CD4-positive, alpha-beta T cell treated with Interleukin-17A for 1 hour (primary cell): ENCODE data around the gene MRPL51.
A peak's percentile ranks its signal among the peaks of the same experiment; 100 is the strongest.

Experiments
- DNase-seq: peaks from one replicate; pipeline ENCODE4 v3.0.0-alpha.2; 2020

MRPL51 gene

DNA sequence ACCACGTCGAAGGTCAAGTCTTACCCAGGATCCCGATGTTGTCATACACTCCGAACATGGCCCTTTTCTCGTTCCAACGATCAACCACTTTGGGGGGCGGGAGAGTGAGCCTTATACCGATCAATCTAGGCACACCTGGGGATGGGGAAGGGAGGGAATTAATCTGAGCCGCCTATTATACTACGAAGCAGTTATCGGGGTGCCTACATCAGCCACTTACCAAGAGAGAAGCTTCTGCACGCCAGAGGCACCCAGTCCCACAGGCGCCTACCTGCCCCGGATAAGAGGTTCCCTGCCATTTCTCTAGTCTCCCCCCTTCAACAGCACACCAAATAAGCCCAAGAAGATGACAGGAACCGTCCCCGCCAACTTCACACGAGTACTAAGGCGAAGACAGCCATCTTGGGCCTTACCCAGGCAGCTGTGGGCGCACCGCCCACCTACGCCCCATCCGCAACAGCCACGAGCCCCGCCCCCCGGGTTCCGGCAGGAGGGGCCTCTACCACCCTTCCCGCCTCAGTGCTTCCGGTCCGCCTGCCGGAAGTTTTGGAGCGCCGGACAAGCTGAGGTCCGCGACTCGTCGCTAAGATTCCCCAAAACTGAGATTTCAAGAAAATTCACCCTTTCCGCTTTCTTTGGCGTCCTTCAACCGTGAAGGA is at the start of gene MRPL51:
TSS of gene MRPL51 (minus strand) at position 425 of the 659 bp plus-strand sequence. CDS start at position 299, 126 bp downstream.
- peak; percentile 96 for DNase-seq

DNA sequence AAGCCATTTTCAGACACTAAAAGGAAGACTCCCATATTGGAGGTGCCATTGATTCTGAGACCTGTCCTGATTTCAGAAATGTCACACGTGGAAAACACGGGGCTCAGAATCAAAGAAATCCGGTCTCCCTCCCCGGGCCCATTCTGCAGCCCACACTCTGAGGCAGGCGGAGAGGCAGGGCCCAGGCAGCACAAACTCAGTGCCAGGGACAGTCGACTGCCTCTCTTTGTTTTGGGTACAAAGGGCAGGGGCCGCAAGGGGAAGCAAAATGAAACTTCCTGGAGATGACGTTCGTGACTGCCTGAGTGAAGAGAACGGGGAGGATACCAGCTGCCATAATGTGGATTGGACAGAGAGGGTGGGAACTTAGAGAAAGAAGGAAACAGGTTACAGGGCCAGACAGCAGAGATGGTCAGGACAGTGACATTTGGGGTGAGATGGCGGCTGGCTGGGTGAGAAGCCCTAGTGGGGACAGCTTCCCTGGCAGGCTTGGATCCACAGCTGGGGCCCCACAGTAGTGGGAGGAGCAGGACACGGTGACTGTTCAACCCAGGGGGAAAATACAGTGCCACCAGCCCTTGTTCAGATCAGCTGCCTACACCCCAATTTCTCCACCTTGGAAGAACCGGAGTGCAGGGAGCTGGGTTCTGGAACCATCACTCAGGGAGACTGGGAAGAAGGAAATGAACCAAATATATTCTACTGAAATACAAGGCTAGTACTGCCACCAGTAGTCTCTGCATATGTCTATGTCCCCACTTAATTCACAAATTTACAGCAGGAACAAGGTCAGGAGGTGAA is 49.3 kb upstream of the MRPL51 start:
- no peak for DNase-seq

DNA sequence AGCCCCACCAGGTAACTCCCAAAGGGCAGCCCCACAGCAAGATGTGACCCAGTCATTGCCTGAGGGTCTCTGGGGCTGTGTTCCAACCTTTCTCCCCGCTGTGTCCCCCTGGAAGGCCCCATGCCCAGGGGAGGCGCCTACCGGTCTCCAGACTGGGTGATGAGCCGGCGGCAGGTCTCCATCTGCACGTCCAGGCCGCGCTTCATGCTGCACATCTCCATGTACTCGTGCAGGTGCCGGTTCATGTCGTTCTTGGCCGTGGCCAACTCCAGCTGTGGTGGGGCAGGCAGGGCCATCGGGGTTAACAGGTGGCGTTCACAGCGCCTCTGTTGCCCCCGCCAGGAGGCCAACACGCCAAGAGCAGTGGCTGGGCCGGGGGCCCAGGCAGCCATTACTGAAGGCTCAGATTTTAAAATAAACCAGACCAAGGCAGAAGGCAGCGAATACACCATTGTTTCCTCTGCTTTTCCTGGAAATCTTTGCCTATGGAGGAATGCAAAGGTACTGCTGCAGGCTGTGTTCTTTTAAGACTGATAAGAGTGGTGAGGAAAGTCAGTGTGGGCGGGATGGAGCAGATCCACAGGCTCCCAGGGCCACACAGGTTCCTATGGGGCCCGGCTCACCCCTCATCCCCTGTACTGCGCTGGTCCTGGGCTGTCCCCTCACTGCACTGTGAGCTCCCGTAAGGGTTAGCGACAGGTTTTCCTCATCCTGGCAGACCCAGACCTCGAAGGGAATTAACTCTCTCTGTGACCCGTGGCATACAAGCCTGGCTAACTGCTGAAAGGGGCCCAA is 48.5 kb upstream of the MRPL51 start:
- DNase-seq = no peak

DNA sequence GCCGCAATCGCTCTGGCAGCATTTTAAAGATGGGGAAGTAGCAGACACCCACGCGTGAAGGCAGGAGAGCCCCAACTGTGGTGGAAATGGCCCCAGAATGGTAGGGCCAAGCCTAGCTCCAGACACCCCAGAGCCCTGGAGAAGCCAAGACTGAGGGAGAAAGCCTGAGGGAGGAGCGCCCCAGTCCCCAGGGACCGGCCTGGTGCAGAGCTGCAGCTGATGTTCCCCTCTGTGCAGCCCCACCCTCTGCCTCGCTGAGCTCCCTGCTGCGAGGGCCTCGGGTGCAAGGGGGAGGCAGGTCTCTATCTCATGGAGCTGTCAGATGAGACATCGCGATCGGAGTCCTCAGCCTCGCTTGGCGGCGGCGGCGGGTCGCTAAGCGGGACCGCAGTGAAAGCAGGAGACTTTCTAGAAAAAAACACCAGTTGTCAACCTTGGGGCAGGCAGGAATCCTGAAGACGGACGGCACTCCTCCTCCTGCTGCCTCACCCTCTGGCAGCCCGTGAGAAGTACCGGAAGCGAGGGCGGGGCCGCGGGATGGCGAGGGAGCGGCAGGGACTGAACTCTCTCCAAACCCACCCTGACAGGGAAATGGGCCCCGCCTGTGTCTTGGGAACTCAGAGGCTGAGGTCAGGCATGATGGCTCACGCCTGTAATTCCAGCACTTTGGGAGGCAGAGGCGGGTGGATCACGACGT is 47.3 kb upstream of the MRPL51 start:
- peak; percentile 38 for DNase-seq

DNA sequence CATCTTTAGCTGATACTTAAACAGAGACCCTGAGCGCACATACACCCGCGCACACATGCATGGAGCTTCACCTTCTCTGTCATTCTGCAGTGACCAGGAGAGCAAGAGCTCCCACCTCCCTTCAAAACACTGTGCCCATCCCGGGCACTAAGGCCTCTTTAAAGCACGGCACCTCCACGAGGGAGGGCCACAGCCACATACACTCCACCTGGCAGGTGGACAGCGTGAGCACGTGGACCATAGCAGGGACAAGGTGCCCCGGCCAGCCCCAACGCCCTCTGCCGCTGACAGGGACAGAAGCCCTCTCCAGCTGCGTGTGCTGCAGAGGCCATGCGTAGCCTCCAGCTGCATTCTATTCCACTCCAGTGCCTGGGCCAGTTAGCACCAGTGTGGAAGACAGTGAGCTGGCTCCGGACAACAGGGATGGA is 46.7 kb upstream of the MRPL51 start:
- no peak for DNase-seq

DNA sequence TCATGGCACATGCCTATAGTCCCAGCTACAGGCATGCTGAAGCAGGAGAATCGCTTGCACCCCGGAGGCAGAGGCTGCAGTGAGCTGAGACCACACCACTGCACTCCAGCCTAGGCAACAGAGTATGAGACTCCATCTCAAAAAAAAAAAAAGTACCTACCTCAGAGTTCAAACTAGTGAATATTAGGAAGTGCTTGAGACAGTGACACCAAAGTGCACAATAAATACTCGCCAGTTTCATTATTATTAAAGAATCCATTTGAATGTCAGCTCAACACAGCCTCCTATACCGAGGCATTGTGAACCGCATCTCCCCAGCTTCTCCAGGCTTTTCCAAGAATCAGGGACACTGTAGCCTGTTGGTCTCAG is 46.2 kb upstream of the MRPL51 start:
- DNase-seq = no peak

DNA sequence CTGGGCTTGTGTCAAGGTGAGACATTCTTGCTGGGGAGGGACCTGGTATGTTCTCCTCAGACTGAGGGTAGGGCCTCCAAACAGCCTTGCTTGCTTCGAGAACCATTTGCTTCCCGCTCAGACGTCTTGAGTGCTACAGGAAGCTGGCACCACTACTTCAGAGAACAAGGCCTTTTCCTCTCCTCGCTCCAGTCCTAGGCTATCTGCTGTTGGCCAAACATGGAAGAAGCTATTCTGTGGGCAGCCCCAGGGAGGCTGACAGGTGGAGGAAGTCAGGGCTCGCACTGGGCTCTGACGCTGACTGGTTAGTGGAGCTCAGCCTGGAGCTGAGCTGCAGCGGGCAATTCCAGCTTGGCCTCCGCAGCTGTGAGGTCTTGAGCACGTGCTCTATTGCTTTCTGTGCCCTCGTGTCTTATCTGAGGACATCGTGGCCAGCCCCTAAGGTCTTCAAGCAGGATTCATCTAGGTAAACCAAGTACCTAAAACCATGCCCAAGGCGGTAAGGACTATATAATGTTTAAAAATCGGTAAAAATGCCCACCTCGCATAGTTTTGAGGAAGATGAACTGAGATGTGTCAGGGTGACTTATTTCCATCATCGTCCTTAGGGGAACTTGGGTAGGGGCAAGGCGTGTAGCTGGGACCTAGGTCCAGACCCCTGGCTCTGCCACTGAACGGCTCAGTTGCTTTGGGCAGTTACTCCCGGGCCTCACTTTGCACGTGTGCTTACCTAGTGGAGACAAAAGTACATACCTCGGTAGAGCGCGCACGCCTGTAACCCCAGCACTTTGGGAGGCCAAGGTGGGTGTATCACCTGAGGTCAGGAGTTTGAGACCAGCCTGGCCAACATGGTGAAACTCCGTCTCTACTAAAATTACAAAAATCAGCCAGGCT is 45.6 kb upstream of the MRPL51 start:
- DNase-seq = no peak

DNA sequence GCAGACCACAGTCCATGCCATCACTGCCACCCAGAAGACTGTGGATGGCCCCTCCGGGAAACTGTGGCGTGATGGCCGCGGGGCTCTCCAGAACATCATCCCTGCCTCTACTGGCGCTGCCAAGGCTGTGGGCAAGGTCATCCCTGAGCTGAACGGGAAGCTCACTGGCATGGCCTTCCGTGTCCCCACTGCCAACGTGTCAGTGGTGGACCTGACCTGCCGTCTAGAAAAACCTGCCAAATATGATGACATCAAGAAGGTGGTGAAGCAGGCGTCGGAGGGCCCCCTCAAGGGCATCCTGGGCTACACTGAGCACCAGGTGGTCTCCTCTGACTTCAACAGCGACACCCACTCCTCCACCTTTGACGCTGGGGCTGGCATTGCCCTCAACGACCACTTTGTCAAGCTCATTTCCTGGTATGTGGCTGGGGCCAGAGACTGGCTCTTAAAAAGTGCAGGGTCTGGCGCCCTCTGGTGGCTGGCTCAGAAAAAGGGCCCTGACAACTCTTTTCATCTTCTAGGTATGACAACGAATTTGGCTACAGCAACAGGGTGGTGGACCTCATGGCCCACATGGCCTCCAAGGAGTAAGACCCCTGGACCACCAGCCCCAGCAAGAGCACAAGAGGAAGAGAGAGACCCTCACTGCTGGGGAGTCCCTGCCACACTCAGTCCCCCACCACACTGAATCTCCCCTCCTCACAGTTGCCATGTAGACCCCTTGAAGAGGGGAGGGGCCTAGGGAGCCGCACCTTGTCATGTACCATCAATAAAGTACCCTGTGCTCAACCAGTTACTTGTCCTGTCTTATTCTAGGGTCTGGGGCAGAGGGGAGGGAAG is 44.7 kb upstream of the MRPL51 start:
- DNase-seq = peak; percentile 88

DNA sequence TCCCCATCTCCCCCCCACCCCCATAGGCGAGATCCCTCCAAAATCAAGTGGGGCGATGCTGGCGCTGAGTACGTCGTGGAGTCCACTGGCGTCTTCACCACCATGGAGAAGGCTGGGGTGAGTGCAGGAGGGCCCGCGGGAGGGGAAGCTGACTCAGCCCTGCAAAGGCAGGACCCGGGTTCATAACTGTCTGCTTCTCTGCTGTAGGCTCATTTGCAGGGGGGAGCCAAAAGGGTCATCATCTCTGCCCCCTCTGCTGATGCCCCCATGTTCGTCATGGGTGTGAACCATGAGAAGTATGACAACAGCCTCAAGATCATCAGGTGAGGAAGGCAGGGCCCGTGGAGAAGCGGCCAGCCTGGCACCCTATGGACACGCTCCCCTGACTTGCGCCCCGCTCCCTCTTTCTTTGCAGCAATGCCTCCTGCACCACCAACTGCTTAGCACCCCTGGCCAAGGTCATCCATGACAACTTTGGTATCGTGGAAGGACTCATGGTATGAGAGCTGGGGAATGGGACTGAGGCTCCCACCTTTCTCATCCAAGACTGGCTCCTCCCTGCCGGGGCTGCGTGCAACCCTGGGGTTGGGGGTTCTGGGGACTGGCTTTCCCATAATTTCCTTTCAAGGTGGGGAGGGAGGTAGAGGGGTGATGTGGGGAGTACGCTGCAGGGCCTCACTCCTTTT is 44.0 kb upstream of the MRPL51 start:
- DNase-seq = no peak

DNA sequence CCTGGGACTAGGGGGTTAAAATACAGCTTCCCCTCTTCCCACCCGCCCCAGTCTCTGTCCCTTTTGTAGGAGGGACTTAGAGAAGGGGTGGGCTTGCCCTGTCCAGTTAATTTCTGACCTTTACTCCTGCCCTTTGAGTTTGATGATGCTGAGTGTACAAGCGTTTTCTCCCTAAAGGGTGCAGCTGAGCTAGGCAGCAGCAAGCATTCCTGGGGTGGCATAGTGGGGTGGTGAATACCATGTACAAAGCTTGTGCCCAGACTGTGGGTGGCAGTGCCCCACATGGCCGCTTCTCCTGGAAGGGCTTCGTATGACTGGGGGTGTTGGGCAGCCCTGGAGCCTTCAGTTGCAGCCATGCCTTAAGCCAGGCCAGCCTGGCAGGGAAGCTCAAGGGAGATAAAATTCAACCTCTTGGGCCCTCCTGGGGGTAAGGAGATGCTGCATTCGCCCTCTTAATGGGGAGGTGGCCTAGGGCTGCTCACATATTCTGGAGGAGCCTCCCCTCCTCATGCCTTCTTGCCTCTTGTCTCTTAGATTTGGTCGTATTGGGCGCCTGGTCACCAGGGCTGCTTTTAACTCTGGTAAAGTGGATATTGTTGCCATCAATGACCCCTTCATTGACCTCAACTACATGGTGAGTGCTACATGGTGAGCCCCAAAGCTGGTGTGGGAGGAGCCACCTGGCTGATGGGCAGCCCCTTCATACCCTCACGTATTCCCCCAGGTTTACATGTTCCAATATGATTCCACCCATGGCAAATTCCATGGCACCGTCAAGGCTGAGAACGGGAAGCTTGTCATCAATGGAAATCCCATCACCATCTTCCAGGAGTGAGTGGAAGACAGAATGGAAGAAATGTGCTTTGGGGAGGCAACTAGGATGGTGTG is 43.1 kb upstream of the MRPL51 start:
- DNase-seq = no peak

DNA sequence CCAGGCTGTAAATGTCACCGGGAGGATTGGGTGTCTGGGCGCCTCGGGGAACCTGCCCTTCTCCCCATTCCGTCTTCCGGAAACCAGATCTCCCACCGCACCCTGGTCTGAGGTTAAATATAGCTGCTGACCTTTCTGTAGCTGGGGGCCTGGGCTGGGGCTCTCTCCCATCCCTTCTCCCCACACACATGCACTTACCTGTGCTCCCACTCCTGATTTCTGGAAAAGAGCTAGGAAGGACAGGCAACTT is 42.6 kb upstream of the MRPL51 start:
- no peak for DNase-seq

DNA sequence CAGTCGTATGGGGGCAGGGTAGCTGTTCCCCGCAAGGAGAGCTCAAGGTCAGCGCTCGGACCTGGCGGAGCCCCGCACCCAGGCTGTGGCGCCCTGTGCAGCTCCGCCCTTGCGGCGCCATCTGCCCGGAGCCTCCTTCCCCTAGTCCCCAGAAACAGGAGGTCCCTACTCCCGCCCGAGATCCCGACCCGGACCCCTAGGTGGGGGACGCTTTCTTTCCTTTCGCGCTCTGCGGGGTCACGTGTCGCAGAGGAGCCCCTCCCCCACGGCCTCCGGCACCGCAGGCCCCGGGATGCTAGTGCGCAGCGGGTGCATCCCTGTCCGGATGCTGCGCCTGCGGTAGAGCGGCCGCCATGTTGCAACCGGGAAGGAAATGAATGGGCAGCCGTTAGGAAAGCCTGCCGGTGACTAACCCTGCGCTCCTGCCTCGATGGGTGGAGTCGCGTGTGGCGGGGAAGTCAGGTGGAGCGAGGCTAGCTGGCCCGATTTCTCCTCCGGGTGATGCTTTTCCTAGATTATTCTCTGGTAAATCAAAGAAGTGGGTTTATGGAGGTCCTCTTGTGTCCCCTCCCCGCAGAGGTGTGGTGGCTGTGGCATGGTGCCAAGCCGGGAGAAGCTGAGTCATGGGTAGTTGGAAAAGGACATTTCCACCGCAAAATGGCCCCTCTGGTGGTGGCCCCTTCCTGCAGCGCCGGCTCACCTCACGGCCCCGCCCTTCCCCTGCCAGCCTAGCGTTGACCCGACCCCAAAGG is 42.1 kb upstream of the MRPL51 start:
- DNase-seq = peak; percentile 77

DNA sequence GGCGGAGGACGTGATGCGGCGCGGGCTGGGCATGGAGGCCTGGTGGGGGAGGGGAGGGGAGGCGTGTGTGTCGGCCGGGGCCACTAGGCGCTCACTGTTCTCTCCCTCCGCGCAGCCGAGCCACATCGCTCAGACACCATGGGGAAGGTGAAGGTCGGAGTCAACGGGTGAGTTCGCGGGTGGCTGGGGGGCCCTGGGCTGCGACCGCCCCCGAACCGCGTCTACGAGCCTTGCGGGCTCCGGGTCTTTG is 41.6 kb upstream of the MRPL51 start:
- no peak for DNase-seq

DNA sequence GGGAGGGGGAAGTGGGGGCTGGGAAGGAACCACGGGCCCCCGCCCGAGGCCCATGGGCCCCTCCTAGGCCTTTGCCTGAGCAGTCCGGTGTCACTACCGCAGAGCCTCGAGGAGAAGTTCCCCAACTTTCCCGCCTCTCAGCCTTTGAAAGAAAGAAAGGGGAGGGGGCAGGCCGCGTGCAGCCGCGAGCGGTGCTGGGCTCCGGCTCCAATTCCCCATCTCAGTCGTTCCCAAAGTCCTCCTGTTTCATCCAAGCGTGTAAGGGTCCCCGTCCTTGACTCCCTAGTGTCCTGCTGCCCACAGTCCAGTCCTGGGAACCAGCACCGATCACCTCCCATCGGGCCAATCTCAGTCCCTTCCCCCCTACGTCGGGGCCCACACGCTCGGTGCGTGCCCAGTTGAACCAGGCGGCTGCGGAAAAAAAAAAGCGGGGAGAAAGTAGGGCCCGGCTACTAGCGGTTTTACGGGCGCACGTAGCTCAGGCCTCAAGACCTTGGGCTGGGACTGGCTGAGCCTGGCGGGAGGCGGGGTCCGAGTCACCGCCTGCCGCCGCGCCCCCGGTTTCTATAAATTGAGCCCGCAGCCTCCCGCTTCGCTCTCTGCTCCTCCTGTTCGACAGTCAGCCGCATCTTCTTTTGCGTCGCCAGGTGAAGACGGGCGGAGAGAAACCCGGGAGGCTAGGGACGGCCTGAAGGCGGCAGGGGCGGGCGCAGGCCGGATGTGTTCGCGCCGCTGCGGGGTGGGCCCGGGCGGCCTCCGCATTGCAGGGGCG is 41.0 kb upstream of the MRPL51 start, which contains the start of gene GAPDH:
TSS of gene GAPDH (plus strand) at position 595 of the 772 bp plus-strand sequence. CDS start 316 bp downstream, outside the sequence.
- DNase-seq = peak; percentile 89

DNA sequence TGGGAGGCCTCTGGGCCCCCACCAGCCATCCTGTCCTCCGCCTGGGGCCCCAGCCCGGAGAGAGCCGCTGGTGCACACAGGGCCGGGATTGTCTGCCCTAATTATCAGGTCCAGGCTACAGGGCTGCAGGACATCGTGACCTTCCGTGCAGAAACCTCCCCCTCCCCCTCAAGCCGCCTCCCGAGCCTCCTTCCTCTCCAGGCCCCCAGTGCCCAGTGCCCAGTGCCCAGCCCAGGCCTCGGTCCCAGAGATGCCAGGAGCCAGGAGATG is 40.5 kb upstream of the MRPL51 start:
- no peak for DNase-seq

DNA sequence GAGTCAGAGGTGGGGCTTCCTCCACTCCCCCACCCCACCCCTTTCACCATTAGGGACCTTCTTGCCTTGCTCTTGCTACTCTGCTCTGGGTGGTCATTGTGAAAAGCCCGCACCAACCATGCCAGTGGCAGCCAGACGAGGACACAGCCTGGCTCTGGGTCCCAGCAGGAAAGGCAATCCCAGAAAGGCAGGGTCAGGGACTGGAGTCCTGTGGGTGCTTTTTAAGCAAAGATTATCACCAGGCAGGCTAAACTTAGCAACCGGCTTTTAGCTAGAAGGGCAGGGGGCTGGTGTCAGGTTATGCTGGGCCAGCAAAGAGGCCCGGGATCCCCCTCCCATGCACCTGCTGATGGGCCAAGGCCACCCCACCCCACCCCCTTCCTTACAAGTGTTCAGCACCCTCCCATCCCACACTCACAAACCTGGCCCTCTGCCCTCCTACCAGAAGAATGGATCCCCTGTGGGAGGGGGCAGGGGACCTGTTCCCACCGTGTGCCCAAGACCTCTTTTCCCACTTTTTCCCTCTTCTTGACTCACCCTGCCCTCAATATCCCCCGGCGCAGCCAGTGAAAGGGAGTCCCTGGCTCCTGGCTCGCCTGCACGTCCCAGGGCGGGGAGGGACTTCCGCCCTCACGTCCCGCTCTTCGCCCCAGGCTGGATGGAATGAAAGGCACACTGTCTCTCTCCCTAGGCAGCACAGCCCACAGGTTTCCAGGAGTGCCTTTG is 40.0 kb upstream of the MRPL51 start:
- peak; percentile 25 for DNase-seq

DNA sequence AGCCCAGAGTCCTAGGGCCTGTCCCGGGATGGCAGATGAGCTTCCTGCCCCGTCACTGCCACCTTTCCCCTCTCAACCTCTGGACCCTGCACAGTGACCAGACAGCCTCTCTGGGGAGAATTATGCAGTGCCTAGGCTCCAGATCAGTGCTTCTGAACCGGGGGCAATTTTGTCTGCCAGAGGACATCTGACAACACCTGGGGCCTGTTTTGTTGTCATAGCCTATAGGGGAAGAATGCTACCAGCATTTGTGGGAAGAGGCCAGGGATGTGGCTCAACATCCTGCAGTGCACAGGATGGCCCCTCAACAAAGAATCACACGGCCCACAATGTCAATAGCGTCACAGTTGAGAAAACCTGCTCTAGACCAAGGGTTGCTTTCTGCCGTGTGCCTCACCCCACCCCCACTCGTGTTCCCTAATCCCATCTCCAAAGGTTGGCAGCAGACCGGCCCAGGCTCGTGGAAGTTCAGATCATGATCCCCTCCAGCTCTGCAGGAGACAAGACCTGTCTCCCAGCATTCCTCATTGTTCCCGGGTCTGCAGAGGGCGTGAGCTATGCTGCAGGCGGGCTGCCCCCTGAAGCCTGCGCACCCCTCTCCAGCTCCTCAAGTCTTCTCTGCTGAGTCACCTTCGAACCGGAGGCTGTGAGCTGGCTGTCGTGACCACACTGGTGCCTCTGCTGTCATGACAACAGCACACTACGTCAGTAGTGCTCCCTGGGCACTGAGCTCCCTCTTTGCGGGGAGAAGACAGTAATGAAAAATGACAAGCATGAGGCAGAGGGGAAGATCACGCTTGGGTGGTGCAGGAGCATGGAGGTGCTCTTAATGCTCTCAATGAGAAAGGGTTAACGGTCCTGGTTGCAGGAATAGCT is 39.2 kb upstream of the MRPL51 start:
- DNase-seq = peak; percentile 86
